Measurements from ENCODE around the gene RREB1. TPM values are rescaled to one million over a fixed set of nuclear protein-coding genes. Genes with fewer than 3 reads are reported as not detected.

RREB1 gene
- total RNA-seq, 1 experiment from 2014 or later = 51.1 TPM

DNA sequence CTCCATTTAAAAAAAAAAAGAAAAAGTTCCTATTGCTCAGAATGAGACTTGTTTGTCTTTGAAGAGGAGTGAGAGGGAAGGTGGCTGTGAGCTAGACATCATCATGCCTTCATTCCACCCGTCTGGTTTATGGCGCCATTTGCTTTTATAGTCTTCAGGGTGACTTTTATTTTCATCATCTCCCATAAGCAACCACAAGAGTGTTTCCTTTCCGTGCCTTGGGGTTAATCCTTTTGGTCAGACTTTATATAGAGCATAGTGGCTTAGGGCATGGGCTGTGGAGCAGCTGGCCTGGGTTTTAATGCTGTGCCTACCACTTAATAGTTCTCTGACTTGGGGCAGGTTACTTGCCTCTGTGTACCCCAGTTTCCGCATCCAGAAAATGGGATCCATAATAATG lies 77.8 kb downstream of the RREB1 start:
- Histone ChIP-seq H3K9me3 (no peaks in the 10 kb centered on the region), H3K4me3 (ENCODE audit: low read depth, low read length) (no peak overlapping the region), H3K36me3 (ENCODE audit: control insufficient read depth, insufficient read depth, low read length) (peaks cover 3% of the 10 kb centered on the region; the same call in 1 of the 2 replicates), H3K4me1 (no peaks in the 10 kb centered on the region), H3K27me3 (replicated peaks; ENCODE audit: control insufficient read depth, insufficient read depth, low read length) (no peaks in the 10 kb centered on the region)
- Mint-ChIP-seq H3K36me3 (ENCODE audit: insufficient read depth, unreplicated experiment) (peaks cover 55% of the 10 kb centered on the region), H3K9me3 (ENCODE audit: unreplicated experiment) (no peaks in the 10 kb centered on the region), H3K27ac (ENCODE audit: unreplicated experiment) (no peak overlapping the region), H3K4me1 (ENCODE audit: low read depth, unreplicated experiment) (no peaks in the 10 kb centered on the region), H3K27me3 (ENCODE audit: insufficient read depth, unreplicated experiment) (no peaks in the 10 kb centered on the region), H3K4me3 (ENCODE audit: unreplicated experiment) (no peak overlapping the region)
- no TSS peak for BruUV-seq (replicated peaks)
- intact Hi-C loops (cut with micrococcal nuclease; ENCODE audit: unreplicated experiment) = no loop called here
- TF ChIP-seq, protein P1, sequence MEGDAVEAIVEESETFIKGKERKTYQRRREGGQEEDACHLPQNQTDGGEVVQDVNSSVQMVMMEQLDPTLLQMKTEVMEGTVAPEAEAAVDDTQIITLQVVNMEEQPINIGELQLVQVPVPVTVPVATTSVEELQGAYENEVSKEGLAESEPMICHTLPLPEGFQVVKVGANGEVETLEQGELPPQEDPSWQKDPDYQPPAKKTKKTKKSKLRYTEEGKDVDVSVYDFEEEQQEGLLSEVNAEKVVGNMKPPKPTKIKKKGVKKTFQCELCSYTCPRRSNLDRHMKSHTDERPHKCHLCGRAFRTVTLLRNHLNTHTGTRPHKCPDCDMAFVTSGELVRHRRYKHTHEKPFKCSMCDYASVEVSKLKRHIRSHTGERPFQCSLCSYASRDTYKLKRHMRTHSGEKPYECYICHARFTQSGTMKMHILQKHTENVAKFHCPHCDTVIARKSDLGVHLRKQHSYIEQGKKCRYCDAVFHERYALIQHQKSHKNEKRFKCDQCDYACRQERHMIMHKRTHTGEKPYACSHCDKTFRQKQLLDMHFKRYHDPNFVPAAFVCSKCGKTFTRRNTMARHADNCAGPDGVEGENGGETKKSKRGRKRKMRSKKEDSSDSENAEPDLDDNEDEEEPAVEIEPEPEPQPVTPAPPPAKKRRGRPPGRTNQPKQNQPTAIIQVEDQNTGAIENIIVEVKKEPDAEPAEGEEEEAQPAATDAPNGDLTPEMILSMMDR (IDR thresholded peaks at IDR 0.05; ENCODE audit: insufficient read depth in 1 of 2, low read depth in 1 of 2, low read length in 1 of 2, severe bottlenecking in 1 of 2, unreplicated experiment in 1 of 2) = no peak
- CTCF ChIA-PET = no interaction called here
- DNase-seq = no peak
- POLR2A ChIA-PET = no interaction called here

DNA sequence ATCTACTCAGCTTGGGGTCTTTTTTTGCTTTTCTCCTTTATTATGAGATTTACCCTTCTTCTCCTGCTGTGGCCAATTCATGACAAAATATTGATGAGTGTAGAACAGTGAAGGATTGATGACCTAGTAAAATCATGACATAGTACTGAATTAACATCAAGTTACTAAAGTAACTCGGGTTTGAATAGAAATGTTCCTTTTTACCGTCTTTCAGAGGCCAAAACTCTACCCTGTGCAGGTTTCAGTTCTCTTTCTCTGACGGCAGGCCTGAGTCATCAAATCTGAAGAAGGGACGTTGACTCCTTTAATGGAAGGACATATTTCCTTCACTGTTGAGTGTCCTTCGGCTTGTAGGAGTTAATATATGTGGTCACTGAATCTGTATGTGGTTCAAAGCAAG lies 80.7 kb downstream of the RREB1 start:
- ChIA-PET CTCF (no interaction called here), POLR2A (no interaction called here)
- intact Hi-C loops (cut with micrococcal nuclease; ENCODE audit: unreplicated experiment) = no loop called here
- H3K27me3 Mint-ChIP-seq (ENCODE audit: insufficient read depth, unreplicated experiment) = no peaks in the 10 kb centered on the region
- peaks cover 3% of the 10 kb centered on the region; the same call in 1 of the 2 replicates for H3K36me3 ChIP-seq (ENCODE audit: control insufficient read depth, insufficient read depth, low read length)
- H3K27me3 ChIP-seq (replicated peaks; ENCODE audit: control insufficient read depth, insufficient read depth, low read length) = no peaks in the 10 kb centered on the region
- no peak overlapping the region for H3K4me3 Mint-ChIP-seq (ENCODE audit: unreplicated experiment)
- BruUV-seq (replicated peaks) = no TSS peak
- no peaks in the 10 kb centered on the region for H3K4me1 ChIP-seq
- TF ChIP-seq, protein P1 (IDR thresholded peaks at IDR 0.05; ENCODE audit: insufficient read depth in 1 of 2, low read depth in 1 of 2, low read length in 1 of 2, severe bottlenecking in 1 of 2, unreplicated experiment in 1 of 2) = no peak
- peaks cover 72% of the 10 kb centered on the region for H3K36me3 Mint-ChIP-seq (ENCODE audit: insufficient read depth, unreplicated experiment)
- H3K4me3 ChIP-seq (ENCODE audit: low read depth, low read length) = no peak overlapping the region
- H3K4me1 Mint-ChIP-seq (ENCODE audit: low read depth, unreplicated experiment) = no peaks in the 10 kb centered on the region
- H3K9me3 ChIP-seq = no peaks in the 10 kb centered on the region
- no peak overlapping the region for H3K27ac Mint-ChIP-seq (ENCODE audit: unreplicated experiment)
- no peak for DNase-seq
- H3K9me3 Mint-ChIP-seq (ENCODE audit: unreplicated experiment) = no peaks in the 10 kb centered on the region

DNA sequence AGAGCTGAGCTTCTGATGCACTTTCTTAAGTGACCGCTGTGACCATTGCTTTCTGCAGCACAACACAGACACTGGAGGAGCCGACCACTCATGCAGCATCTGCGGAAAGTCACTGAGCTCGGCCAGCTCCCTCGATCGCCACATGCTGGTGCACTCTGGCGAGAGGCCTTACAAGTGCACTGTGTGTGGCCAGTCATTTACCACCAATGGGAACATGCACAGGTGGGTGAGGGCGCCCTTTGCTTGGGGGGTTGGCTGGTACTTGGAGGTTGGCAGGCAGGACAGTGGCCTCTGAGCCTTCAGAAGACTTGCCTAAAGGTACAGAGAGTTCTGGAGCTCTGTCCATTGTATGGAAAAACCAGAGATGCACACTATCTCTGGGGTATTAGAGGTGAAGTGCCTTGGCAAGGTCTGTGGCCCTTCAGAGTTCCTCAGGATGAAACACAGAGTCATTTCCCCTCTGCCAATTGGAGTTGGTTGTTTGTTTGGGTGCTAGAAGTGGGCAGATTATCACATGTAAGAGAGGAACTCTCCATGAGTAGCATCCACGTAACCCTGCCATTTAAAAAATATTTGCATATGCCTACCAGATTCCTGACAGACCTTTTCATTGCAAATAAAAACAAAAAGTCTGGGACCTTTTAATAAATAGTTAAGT lies 81.5 kb downstream of the RREB1 start:
- ChIA-PET CTCF (no interaction called here), POLR2A (no interaction called here)
- Histone ChIP-seq H3K4me3 (ENCODE audit: low read depth, low read length) (no peak overlapping the region), H3K9me3 (no peaks in the 10 kb centered on the region), H3K4me1 (no peaks in the 10 kb centered on the region), H3K27me3 (replicated peaks; ENCODE audit: control insufficient read depth, insufficient read depth, low read length) (no peaks in the 10 kb centered on the region), H3K36me3 (ENCODE audit: control insufficient read depth, insufficient read depth, low read length) (peaks cover 1% of the 10 kb centered on the region; the same call in 1 of the 2 replicates)
- Mint-ChIP-seq H3K4me3 (ENCODE audit: unreplicated experiment) (no peak overlapping the region), H3K27me3 (ENCODE audit: insufficient read depth, unreplicated experiment) (no peaks in the 10 kb centered on the region), H3K36me3 (ENCODE audit: insufficient read depth, unreplicated experiment) (peaks cover 68% of the 10 kb centered on the region), H3K27ac (ENCODE audit: unreplicated experiment) (no peak overlapping the region), H3K4me1 (ENCODE audit: low read depth, unreplicated experiment) (no peaks in the 10 kb centered on the region), H3K9me3 (ENCODE audit: unreplicated experiment) (no peaks in the 10 kb centered on the region)
- TF ChIP-seq, protein P1 (IDR thresholded peaks at IDR 0.05; ENCODE audit: insufficient read depth in 1 of 2, low read depth in 1 of 2, low read length in 1 of 2, severe bottlenecking in 1 of 2, unreplicated experiment in 1 of 2) = no peak
- no peak for DNase-seq
- intact Hi-C loops (cut with micrococcal nuclease; ENCODE audit: unreplicated experiment) = no loop called here
- BruUV-seq (replicated peaks) = no TSS peak

Data from Caco-2 (cell line).